C1 segment of cervical spinal cord (tissue), 14 donors: ENCODE measurements around the gene RGS3.

Source experiments
- DNase-seq, 14 donors: peaks; one replicate each; lab custom pipeline; 2025; lab: John Stamatoyannopoulos, UW

RGS3 gene

GRCh38 chr9:113465599-113466140 lies 2.1 kb downstream of the RGS3 start:
- no peak for DNase-seq

GRCh38 chr9:113467183-113467582 lies 3.7 kb downstream of the RGS3 start:
- DNase-seq, result no peak

GRCh38 chr9:113468716-113469448 lies 5.4 kb downstream of the RGS3 start:
- peak in 2 of 14 donors; percentile 4 to 15 for DNase-seq

- DNase-seq, result no peak
Observed at GRCh38 chr9:113471143-113471542, 7.6 kb downstream of the RGS3 start.

GRCh38 chr9:113471566-113471965 lies 8.0 kb downstream of the RGS3 start:
- no peak for DNase-seq

GRCh38 chr9:113472199-113472598 lies 8.7 kb downstream of the RGS3 start:
- DNase-seq, result no peak

- DNase-seq, result no peak
Observed at GRCh38 chr9:113474360-113475028, 11.0 kb downstream of the RGS3 start.

- DNase-seq, result no peak
Observed at GRCh38 chr9:113475031-113475430, 11.5 kb downstream of the RGS3 start.

- no peak for DNase-seq
Observed at GRCh38 chr9:113475992-113476391, 12.5 kb downstream of the RGS3 start.

GRCh38 chr9:113476511-113476916 lies 13.0 kb downstream of the RGS3 start:
- DNase-seq, result no peak

- DNase-seq, result no peak
Observed at GRCh38 chr9:113477058-113477457, 13.5 kb downstream of the RGS3 start.

GRCh38 chr9:113477661-113478060 lies 14.1 kb downstream of the RGS3 start:
- DNase-seq, result no peak

- no peak for DNase-seq
Observed at GRCh38 chr9:113479174-113479621, 15.7 kb downstream of the RGS3 start.

GRCh38 chr9:113480612-113481011 lies 17.1 kb downstream of the RGS3 start:
- no peak for DNase-seq

GRCh38 chr9:113481176-113481787 lies 17.8 kb downstream of the RGS3 start:
- DNase-seq, result no peak

GRCh38 chr9:113482341-113482740 lies 18.8 kb downstream of the RGS3 start:
- no peak for DNase-seq

GRCh38 chr9:113482991-113483675 lies 19.6 kb downstream of the RGS3 start:
- DNase-seq, result no peak

- no peak for DNase-seq
Observed at GRCh38 chr9:113483676-113484257, 20.2 kb downstream of the RGS3 start.

GRCh38 chr9:113484258-113484730 lies 20.8 kb downstream of the RGS3 start:
- DNase-seq, result no peak

- DNase-seq, result no peak
Observed at GRCh38 chr9:113485761-113486115, 22.2 kb downstream of the RGS3 start.

- DNase-seq, result no peak
Observed at GRCh38 chr9:113486327-113486726, 22.8 kb downstream of the RGS3 start.
